ENCODE results near the gene FOXE1. TPM values are rescaled to one million over a fixed set of nuclear protein-coding genes. Genes with fewer than 3 reads are reported as not detected.

The FOXE1 gene
- total RNA-seq, 1 experiment from 2014 or later: not detected

GRCh38 chr9:97854696-97855485 is 1.9 kb downstream of the FOXE1 start:
- H3K27me3 Mint-ChIP-seq (ENCODE audit: insufficient read depth, unreplicated experiment): peaks cover 36% of the 10 kb centered on the region
- TF ChIP-seq CTCF (IDR thresholded peaks at IDR 0.05; ENCODE audit: unreplicated experiment): no peak
- ChIA-PET CTCF (no interaction called here), POLR2A (no interaction called here)
- H3K9me3 Mint-ChIP-seq (ENCODE audit: unreplicated experiment): no peaks in the 10 kb centered on the region
- no peaks in the 10 kb centered on the region for H3K4me1 Mint-ChIP-seq (ENCODE audit: insufficient read depth, unreplicated experiment)
- no peak for DNase-seq (ENCODE audit: unreplicated experiment)
- intact Hi-C loops (cut with micrococcal nuclease): no loop called here
- H3K36me3 Mint-ChIP-seq (ENCODE audit: insufficient read depth, unreplicated experiment): no peaks in the 10 kb centered on the region
- no peak overlapping the region for H3K27ac Mint-ChIP-seq (ENCODE audit: low read depth, unreplicated experiment)
- H3K4me3 Mint-ChIP-seq (ENCODE audit: unreplicated experiment): no peak overlapping the region
- no TSS peak for BruUV-seq (replicated peaks)

- intact Hi-C loops (cut with micrococcal nuclease): no loop called here
- Mint-ChIP-seq H3K4me1 (ENCODE audit: insufficient read depth, unreplicated experiment) (no peaks in the 10 kb centered on the region), H3K36me3 (ENCODE audit: insufficient read depth, unreplicated experiment) (no peaks in the 10 kb centered on the region), H3K9me3 (ENCODE audit: unreplicated experiment) (no peaks in the 10 kb centered on the region), H3K27ac (ENCODE audit: low read depth, unreplicated experiment) (no peak overlapping the region), H3K4me3 (ENCODE audit: unreplicated experiment) (no peak overlapping the region), H3K27me3 (ENCODE audit: insufficient read depth, unreplicated experiment) (peaks cover 30% of the 10 kb centered on the region)
- ChIA-PET CTCF (no interaction called here), POLR2A (no interaction called here)
- DNase-seq (ENCODE audit: unreplicated experiment): no peak
- BruUV-seq (replicated peaks): no TSS peak
- TF ChIP-seq CTCF (IDR thresholded peaks at IDR 0.05; ENCODE audit: unreplicated experiment): no peak
Measured at GRCh38 chr9:97855486-97855875, 2.5 kb downstream of the FOXE1 start.

- no peaks in the 10 kb centered on the region for H3K4me1 Mint-ChIP-seq (ENCODE audit: insufficient read depth, unreplicated experiment)
- intact Hi-C loops (cut with micrococcal nuclease): no loop called here
Measured at GRCh38 chr9:97855899-97856298, 2.9 kb downstream of the FOXE1 start.

More at GRCh38 chr9:97855899-97856298, 2.9 kb downstream of the FOXE1 start:
- Mint-ChIP-seq H3K27me3 (ENCODE audit: insufficient read depth, unreplicated experiment) (peaks cover 30% of the 10 kb centered on the region), H3K4me3 (ENCODE audit: unreplicated experiment) (no peak overlapping the region), H3K27ac (ENCODE audit: low read depth, unreplicated experiment) (no peak overlapping the region), H3K9me3 (ENCODE audit: unreplicated experiment) (no peaks in the 10 kb centered on the region), H3K36me3 (ENCODE audit: insufficient read depth, unreplicated experiment) (no peaks in the 10 kb centered on the region)
- no peak for DNase-seq (ENCODE audit: unreplicated experiment)
- ChIA-PET POLR2A (no interaction called here), CTCF (interaction anchor here (0.5 kb wide), 1 partner anchor 28 kb away, joined by 3 read pairs; no protein-coding TSS in a partner anchor)
- no TSS peak for BruUV-seq (replicated peaks)
- TF ChIP-seq CTCF (IDR thresholded peaks at IDR 0.05; ENCODE audit: unreplicated experiment): no peak
